Astrocyte (in vitro differentiated cells and primary cell): ENCODE measurements around the gene LRP1B.

Experiments used
- CTCF ChIP-seq: IDR thresholded peaks from 2 replicates; pipeline ENCODE4 v1.5.1; 2011; ENCODE audit warnings: low read depth, mild to moderate bottlenecking, inconsistent platforms, low read length, moderate library complexity; ENCODE audit not compliant: insufficient read depth
- EZH2 ChIP-seq: IDR thresholded peaks from 2 replicates; pipeline ENCODE4 v1.6.1; 2012; ENCODE audit warnings: mild to moderate bottlenecking, low read length, inconsistent platforms; ENCODE audit not compliant: insufficient read depth

GRCh38 chr2:141423124-141423523 is 707.7 kb downstream of the LRP1B start:
- TF ChIP-seq CTCF (no peak), EZH2 (no peak)
